ENCODE measurements around the gene BIRC5. TPM values are rescaled to one million over a fixed set of nuclear protein-coding genes. Genes with fewer than 3 reads are reported as not detected.

BIRC5 gene
- total RNA-seq: 1.3 and 4.8 TPM in 2 replicates

GRCh38 chr17:78214016-78214705, at the start of gene BIRC5:
Gene BIRC5 (plus strand): TSS chr17:78214253. CDS start chr17:78214317, 64 bp downstream.

GRCh38 chr17:78168242-78168902, 45.7 kb upstream of the BIRC5 start, which contains the start of gene SYNGR2:
Gene SYNGR2 (plus strand): TSS chr17:78168581. CDS start chr17:78168617, 36 bp downstream.

GRCh38 chr17:78186692-78187595, 27.1 kb upstream of the BIRC5 start, which contains the start of the genes AFMID and TK1:
Gene AFMID (plus strand): TSS chr17:78187362. CDS start chr17:78187371, 9 bp downstream.
Gene TK1 (minus strand): TSS chr17:78187052. CDS start chr17:78186994, 58 bp downstream.

GRCh38 chr17:78230996-78231935, 17.2 kb downstream of the BIRC5 start, which contains the start of gene TMEM235:
Gene TMEM235 (plus strand): TSS chr17:78231631. CDS start chr17:78232024, 393 bp downstream.

Other genes starting within 250 kb of the BIRC5 start
- gene TMC6, start 85.5 kb upstream of the BIRC5 start, total RNA-seq: 69.5 and 106 TPM in 2 replicates
- 0.21 and 0.48 TPM in 2 replicates for gene TMC8, start 83.5 kb upstream of the BIRC5 start, total RNA-seq
- 0.72 and 3.4 TPM in 2 replicates for gene C17orf99, start 67.9 kb upstream of the BIRC5 start, total RNA-seq
- 36.4 and 92.8 TPM in 2 replicates for gene SYNGR2, start 45.7 kb upstream of the BIRC5 start, total RNA-seq
- gene TK1, start 27.2 kb upstream of the BIRC5 start, total RNA-seq: 0.43 and 25.8 TPM in 2 replicates
- 27.0 and 32.8 TPM in 2 replicates for gene AFMID, start 26.9 kb upstream of the BIRC5 start, total RNA-seq
- not detected in 2 replicates for gene TMEM235, start 17.4 kb downstream of the BIRC5 start, total RNA-seq
- gene SOCS3, start 145.8 kb downstream of the BIRC5 start, total RNA-seq: 10.4 and 28.0 TPM in 2 replicates
- gene PGS1, start 164.4 kb downstream of the BIRC5 start, total RNA-seq: 17.1 and 26.4 TPM in 2 replicates

All from tracheal epithelial cell (primary cell).